Measurements from ENCODE around the gene RNF121.

The RNF121 gene

DNA sequence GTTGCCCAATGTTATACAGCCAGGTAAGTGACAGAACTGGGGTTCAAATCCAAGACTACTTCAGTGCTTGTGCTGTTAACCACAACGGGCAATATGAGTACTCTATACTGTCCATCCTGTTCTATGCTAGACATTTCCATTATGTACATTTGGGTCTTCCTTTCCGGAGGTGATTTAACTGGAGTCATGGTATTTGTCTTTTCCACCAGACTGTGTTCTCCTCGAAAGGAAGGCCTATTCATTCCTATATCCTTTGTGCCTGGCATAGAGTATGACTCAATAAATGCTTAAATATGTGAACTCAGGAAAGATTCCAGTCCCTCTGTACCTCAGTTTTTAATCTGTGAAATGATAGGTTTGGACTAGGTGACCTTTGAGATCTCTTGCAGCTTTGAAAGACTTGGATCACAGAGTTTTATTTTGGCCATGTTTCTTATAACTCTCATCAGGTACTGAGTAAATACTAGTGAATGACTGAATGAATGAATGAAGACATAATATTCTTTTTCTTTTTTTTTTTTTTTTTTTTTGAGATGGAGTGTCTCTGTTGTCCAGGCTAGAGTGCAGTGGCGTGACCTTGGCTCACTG is 6.6 kb downstream of the RNF121 start:
- no peak for DNase-seq

DNA sequence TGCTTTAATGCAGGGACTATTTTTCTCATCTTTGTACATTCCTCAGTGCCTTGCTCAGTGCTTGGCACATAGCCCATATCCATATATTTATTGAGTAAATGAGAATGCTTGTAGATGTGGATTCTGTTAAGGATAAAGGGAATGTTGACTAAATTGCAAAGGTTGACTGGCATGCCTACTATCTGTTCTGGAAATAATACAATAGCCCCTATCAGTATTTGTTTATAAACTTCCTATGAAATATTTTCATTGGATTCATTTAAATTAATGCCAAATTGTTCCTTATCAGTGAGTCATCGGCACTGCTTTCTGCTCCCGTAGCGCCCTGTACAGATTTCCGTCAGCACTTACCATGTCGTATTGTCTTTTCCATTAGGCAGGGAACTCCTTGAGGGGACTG is 8.0 kb downstream of the RNF121 start:
- DNase-seq: no peak

DNA sequence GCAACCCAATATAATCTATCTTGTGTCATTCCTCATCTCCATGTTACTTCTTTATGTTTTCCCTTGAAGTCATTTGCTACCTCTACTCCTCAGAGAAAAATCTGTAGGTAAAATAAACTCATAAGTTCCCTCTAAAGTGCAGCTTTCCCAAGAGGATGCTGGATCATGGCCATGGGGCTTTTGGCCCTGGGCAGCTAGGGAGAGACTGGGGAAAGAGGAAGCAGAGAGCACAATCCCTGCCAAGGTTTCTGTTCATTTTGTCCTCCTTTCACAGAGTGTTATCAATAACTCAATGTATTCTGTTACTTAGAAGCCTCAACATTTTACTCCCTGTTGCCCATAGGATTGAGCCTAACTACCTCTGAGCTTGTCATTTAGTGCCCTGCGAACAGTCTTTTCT is 9.0 kb downstream of the RNF121 start:
- DNase-seq: no peak

DNA sequence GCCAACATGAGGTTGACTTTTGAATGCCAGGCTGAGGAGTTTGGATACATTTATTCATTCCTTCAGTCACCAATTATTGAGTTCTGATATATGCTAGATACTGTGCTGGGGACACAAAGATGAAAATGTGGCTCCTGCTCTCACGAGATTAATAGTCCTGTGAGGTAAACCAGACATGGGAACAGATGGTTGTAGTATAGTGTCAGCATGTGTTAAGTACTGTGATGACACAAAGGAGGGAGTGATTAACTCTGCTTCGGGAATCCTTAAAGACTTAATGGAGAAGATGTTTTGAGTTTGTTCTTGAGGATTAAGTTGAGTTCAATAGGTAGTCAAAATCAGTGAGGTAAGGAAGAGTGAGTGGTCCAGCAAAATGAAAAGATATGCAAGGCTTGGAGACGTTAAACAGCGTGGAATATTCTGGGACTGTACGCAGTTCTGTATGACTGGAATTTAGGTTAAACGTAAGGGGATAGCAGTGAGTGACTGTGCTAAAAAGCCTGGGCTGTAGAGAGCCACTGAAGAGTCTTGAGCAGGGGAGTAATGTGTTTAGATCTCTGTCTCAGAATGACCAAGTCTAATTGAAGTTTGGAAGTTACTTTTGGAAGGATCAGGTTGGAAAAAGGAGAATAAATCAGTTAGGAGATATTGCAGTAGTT is 11.8 kb downstream of the RNF121 start:
- no peak for DNase-seq

DNA sequence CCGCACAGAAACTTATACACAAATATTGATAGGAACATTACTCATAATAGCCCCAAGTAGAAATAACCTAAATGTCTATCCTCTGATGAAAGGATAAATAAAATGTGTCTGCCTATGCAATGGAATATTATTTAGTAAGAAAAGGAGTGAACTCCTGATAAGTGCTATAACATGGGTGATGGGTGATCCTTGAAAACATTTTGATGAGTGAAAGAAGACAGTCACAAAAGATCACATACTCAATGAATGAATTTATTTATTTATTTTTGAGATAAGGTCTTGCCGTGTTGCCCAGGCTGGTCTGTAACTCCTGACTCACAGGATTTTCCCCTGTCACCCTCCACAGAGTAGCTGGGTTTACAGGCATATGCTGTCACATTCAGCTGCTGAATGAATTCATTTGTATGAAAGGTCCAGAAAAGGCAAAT is 17.3 kb downstream of the RNF121 start:
- DNase-seq: peak; percentile 25

DNA sequence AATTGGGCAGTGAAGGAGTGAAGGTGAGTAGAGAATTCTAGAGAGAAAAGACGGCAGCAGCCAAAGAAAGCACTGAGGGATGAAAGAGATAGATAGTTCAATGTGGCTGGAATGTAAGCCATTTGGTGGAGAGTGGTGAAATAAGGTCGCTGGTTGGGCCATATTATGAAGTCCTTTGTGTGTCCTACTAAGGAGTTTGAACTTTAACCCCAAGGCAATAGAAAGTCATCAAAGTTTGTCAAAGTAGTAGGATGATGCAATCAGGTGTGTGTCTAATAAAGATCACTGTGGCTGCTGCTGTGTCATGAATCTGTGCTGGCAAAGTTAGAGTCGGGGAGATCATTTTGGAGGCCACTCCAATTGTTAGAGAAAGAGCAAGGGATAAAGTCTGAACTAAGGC is 18.7 kb downstream of the RNF121 start:
- no peak for DNase-seq

DNA sequence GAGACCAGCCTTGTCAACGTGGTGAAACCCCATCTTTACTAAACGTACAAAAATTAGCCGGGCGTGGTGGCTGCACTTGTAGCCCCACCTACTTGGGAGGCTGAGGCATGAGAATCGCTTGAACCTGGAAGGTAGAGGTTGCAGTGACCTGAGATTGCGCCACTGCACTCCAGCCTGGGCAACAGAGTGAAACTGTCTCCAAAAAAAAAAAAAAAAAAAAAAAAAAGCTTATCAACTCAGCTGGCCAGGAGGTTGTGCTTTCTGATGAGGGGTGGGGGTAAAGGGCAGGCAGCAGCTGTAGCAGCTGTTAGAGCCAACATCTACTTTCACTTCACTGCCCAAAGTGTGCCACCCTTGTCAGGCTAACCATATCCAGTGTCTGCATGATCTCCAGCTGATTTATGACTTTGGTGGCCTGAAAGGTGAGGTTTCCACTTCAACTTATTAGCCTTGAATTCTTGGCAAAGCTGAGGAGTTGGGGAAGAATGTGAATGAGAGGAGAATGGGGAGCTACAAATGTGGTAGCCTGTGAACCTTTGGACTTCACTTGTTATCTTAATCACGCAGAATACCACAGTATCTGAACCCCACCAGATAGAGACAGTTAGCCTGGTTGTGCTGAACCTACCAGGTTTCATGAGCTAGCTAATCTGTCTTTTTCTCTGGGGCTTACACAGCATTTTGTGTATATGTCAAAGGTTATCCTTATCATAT is 19.6 kb downstream of the RNF121 start:
- DNase-seq: peak; percentile 95

DNA sequence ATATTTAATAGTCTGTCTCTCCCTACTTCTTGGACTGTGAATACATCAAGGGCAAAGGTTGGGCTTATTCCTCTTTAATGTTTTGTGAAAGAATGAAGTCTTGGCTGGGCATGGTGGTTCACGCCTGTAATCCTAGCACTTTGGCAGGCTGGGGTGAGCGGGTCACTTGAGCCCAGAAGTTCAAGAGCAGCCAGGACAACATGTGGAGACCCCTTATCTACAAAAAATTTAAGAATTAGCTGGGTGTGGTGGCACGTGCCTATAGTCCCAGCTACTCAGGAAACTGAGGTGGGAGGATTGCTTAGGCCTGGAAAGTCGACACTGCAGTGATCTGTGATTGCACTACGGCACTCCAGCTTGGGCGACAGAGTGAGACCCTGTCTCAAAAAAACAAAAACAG is 20.2 kb downstream of the RNF121 start:
- DNase-seq: no peak

DNA sequence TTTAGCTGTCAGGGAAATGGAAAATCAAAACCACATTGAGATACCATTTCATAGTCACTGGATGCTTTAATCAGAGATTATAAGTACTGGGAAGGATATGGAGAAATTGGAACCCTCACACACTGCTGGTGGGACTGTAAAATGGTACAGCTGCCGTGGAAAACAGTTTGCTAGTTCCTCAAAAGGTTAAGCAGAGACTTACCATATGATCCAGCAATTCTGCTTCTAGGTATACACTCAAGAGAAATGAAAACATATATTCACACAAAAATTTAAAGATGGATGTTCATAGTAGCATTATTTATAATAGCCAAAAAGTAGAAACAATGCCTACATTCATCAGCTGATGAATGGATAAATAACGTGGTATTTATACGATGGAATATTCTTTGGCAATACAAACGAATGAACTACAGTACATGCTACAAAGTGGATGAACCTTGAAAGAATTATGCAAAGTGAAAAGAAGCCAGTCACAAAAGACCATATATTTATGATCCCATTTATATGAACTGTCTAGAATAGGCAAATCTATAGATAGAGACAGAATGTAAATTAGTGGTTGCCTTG is 23.0 kb downstream of the RNF121 start:
- no peak for DNase-seq

DNA sequence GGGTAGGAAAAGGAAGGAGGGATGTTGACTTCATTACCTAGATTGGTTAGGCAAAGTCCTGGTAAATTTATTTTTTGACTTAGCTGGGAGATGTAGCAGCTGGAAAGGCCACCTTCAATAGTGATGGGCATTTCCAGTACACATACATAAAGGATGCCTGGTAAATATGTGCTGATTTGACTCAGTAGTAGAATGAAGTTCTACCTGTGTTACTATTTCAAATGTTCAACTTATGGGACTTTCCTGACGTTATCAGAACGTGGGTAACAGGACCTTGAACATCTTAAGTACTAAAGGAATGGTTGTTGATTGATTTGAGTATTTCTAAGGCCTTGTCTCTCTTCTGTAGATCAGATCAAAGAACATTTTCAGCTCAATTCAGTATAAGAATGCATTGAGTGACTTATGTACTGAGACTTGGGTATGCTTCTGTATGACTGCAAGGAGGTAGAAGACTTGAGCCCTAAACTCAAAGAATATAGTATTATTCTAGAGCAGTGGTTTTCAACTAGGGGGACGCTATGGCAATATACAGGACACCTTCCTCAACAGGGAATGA is 27.1 kb downstream of the RNF121 start:
- no peak for DNase-seq

DNA sequence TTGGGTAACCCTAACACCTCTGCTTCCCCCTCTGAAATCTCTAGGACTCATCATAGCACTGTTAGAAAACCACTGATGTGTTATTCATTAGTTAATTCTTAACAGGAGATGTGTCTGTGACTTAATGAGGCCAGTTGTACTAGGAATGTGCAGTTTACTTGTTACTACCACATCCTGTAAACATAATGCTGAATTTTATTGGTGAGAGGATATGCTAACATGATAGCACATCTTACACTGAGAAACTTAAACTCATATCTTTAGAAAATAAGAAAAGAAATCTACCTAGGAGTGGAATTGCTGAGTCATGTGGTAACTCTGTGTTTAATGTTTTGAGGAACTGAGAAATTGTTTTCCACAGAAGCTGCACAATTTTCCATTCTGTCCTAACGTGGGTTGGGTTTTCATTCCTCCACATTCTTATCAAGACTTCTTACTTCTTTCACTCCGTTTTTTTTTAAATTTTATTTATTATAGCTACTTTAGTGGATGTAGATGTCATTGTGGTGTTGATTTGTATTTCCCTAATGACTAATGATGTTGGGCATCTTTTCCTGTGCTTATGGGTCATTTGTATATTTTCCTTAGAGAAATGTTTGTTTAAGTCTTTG is 33.7 kb downstream of the RNF121 start:
- DNase-seq: peak; percentile 49

DNA sequence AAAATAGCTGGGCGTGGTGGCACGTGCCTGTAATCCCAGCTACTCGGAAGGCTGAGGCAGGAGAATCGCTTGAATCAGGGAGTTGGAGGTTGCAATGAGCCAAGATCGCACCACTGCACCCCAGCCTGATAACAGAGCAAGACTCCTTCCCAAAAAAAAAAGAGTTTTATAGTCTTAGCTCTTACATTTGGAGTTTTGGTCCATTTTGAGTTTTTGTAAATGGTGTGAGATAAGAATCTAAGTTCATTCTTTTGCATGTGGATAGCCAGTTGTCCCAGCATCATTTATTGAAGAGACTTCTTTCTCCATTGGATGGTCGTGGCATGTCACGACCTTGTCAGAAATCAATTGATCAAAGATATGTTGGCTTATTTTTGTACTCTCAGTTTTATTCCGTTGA is 34.6 kb downstream of the RNF121 start:
- no peak for DNase-seq

DNA sequence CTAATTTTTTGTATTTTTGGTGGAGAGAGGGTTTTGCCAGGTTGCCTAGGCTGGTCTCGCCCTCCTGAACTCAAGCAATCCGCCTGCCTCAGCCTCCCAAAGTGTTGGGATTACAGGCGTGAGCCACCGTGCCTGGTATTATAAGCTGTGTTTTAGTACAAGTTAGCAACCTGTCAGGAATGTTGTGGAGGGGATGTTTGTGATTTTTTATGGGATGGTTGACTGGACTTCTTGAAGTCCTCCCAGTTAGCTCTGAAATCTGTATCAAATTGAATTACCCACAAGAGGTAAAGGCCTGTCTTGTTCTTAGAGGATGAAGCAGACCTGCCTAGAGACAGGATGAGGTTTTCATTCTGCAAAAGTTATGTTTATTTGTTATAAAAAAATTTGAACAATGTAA is 35.8 kb downstream of the RNF121 start:
- DNase-seq: no peak

DNA sequence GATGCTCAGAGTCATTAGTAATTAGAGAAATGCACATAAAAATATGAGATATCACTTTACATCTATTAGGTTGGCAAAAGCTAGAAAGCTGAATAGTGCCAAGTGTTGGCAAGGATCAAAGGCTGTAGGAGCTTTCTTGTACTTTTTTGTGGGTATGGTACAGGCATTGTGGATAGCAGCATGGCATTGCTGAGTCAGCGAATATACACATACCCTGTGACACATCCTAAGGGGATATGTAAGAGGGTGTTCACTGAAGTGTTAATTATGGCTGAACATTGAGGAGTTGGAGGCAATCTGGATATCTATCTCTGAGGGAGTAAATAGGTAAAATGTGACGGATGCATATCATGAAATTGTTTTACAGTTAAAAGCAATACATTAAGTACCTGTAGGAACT is 42.8 kb downstream of the RNF121 start:
- DNase-seq: no peak

DNA sequence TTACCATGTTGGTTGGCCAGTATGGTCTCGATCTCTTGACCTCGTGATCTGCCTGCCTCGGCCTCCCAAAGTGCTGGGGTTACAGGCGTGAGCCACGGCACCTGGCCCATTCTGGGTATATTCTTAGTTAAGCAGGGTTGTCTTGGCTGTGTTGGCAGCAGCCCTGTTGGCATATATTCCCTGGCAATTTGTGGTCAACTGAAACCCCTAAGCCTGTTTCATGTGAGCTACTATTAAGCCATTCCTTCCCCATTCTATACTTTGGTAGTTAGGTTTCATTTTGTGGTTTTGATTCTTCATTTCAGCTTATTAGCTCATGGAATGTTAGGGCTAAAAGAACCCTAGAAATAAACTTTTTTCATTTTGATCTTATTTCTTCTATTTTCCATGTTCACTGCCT is 47.7 kb downstream of the RNF121 start:
- no peak for DNase-seq

DNA sequence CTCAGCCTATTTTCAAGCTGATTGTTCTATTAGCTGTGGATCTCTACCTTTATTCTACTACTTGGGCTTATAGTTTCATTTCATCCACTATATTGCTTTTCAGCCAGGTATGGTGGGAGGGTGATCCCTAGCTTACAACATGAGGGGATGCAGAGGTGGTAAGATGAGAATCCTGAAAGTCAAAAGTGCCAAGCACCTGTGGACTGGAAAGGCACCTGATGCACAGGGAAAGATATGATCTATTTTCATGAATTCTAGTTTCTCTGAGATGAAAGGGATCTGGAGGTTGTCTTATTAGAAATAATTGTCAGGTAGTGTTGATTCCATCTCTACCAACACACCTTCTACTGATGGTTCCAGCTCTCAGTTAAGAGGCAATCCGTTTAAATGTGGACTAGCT is 48.2 kb downstream of the RNF121 start:
- DNase-seq: no peak

DNA sequence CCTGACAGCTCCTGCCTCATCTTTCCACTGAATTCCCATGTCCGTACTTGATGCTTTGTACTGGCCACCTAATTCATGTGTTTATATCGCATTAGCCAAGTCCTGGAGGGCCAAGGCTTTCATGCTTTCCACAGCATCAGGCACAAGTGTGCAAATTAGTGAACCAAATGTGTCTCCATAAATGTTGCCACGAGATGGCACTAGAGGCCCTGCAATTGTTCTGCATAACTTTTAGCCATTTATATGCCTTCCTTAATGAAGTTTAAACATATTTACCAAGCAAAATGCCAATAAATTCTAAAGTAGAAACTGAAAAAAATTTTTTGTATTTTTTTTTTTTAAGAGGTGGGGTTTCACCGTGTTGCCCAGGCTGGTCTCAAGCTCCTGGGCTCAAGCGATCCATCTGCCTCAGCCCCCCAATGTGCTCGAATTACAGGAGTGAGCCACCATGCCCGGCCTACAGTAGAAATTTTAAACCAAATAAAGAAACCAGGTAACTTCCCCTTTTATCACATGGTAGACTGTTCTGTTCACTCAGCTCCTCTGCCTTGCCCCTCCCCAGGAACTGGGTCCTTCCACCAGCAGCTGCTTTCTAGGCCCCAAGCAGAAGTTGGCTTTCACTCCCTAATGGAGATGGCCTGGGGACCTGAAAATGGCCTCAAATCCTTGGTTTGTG is 49.0 kb downstream of the RNF121 start:
- DNase-seq: peak; percentile 83

DNA sequence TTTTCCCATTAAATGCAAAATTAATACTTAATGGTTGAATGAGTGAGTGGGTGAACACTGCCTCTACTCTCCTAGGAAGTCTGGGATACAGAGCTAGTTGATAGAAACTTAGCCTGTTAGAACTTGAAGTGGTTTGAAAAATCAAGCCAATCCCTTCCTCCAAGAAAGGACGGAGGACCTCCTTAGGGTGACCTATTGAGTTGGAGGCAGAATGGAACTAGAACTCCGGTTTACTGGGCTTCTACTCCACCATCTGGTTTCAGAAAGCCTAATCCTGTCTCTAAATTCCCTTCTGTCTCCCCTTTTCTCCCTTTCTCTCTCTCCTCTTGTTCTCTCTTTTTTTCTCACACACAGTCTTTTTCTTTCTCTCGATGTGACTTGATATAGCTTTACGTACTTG is 50.2 kb downstream of the RNF121 start:
- DNase-seq: no peak

DNA sequence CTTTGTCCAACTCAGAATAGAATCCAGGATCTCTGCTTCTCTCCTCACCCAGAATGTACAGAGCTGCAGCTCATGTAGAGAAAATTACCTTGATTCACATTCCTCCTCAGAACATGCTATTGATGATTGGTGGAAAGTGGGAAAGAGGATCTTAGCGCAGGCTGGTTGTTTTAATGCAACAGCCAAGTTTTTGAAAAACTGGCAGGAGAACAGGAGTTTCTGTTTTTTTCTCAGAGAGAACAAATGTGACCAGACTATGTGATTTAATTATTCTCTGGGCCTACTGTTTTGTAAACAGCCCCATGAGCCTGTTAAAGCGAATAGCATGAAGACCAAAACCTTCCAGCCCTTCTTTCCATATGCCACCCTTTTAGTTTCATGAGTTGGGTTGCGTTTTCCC is 50.8 kb downstream of the RNF121 start:
- no peak for DNase-seq

DNA sequence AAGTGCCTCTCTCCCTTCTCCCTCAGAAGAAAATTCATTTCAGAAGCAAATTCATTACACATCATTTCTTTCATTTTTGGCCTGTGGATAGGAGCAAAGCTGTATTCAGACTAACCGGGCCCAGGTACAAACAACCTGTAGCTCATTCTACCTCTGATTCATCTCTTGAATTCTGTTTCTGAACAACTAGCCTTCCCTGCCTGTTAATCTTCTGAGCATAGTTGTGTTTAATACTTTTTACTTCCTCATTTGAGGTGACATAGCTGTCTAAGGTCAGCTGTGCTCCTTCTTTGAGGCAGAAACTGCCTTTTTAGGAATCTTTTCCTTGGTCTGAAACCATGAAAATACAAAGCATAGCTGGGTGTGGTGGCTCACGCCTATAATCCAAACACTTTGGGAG is 57.3 kb downstream of the RNF121 start:
- no peak for DNase-seq

DNA sequence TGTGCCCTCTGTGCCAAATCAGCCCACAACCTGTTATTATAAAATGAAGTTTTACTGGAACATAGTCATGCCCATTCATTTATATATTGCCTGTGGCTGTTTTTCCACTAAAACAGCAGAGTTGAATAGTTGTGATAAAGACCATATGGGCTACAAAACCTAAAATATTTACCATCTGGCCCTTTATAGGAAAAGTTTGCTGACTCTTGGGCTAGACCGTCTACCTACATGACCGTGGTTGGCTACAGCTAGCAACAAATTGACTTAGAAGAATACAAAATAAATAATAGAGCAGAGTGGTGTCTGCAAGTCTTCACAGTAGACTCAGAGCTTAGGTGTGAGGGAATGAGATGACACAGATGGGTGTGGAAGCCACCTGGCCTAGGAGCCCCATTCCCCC is 58.7 kb downstream of the RNF121 start:
- DNase-seq: no peak

DNA sequence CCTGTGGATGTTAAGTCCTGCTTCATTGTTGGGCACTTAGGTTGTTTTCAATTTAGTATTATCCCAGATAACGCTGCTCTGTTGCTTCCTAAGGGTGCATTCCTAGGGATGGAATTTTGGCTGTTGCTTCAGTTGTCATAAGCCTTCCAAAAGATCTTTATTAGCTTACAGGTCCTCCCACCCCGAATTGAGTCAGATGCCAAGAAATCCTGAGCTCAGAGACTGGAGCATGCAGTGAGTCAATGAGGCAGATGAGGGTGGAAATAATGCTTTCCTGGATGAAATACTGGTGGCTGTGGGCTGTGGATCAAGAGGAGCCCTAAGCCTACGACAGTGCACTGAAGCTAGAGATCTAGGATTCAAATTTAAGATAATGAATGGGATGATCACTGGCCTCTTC is 59.2 kb downstream of the RNF121 start:
- DNase-seq: no peak

DNA sequence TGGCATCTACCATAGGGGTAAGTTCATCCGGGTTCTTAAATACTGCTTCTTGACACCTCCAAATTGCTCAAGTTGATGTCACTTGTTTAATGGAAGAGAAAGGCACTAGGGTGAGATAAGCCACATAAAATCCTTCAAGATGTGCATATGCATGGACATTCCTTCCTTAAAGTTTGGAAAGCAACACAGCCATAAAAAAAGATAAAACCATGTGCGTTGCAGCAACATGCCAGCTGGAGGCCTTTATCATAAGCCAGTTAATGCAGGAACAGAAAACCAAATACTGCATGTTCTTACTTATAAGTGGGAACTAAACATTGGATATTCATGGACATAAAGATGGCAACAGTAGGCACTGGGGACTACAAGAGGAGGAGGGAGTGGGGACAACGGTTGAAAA is 61.9 kb downstream of the RNF121 start:
- DNase-seq: no peak
